HCT116 (cell line): ENCODE data around the gene TRIM9.

Experiments
- EZH2 ChIP-seq: fragments of 200-600 bp; sonication (generic); IDR thresholded peaks from 2 replicates; pipeline ENCODE4 v1.6.1; 2017; ENCODE audit warnings: antibody characterized with exemption, mixed run types
- POLR2A ChIP-seq: IDR thresholded peaks from 2 replicates; pipeline ENCODE4 v1.7.0; 2011; ENCODE audit warnings: borderline replicate concordance; ENCODE audit not compliant: insufficient read depth, insufficient read length; ENCODE audit errors: extremely low read depth
- REST ChIP-seq: IDR thresholded peaks from 2 replicates; pipeline ENCODE4 v1.6.1; 2012; ENCODE audit warnings: low read depth
- TF ChIP-seq, protein P1 (sequence below), 3 experiments: fragments of 200-600 bp in 1 of 3; sonication (generic) in 1 of 3; IDR thresholded peaks in 2 of 3; conservative IDR thresholded peaks in 1 of 3; 2 replicates each; pipeline ENCODE4 v1.5.1; 2012 to 2017; ENCODE audit warnings: low read depth in 2 of 3, low read length in 2 of 3, antibody characterized with exemption in 1 of 3, borderline replicate concordance in 1 of 3, control low read depth in 1 of 3, mild to moderate bottlenecking in 1 of 3, mixed read lengths in 1 of 3, mixed run types in 1 of 3, moderate library complexity in 1 of 3; ENCODE audit not compliant: insufficient read depth in 1 of 3
- TF ChIP-seq, protein P2 (sequence below): IDR thresholded peaks from 2 replicates; pipeline ENCODE4 v1.6.1; 2012

DNA sequence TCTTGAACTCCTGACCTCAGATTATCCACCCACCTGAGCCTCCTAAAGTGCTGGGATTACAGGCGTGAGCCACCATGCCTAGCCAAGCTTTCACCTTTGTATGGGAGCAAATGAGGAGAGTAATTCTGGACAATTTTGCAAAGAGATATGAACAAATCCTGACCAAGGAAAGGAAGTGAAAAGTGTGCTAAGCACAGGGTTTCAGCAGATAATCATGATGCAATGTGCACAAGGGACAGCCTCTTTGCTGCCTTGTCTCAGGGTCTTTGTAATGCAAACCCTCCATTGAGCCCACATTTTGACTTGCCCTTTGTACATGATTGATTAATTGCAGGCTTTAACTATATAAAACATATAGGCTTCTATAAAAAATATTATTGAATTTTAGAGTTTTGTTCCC lies 141.4 kb downstream of the TRIM9 start:
- no peak for TF ChIP-seq POLR2A
- TF ChIP-seq, protein P1, sequence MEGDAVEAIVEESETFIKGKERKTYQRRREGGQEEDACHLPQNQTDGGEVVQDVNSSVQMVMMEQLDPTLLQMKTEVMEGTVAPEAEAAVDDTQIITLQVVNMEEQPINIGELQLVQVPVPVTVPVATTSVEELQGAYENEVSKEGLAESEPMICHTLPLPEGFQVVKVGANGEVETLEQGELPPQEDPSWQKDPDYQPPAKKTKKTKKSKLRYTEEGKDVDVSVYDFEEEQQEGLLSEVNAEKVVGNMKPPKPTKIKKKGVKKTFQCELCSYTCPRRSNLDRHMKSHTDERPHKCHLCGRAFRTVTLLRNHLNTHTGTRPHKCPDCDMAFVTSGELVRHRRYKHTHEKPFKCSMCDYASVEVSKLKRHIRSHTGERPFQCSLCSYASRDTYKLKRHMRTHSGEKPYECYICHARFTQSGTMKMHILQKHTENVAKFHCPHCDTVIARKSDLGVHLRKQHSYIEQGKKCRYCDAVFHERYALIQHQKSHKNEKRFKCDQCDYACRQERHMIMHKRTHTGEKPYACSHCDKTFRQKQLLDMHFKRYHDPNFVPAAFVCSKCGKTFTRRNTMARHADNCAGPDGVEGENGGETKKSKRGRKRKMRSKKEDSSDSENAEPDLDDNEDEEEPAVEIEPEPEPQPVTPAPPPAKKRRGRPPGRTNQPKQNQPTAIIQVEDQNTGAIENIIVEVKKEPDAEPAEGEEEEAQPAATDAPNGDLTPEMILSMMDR (IDR thresholded peaks at IDR 0.05 in 2 of 3, conservative IDR thresholded peaks at IDR 0.05 in 1 of 3; ENCODE audit: borderline replicate concordance in 1 of 3, insufficient read depth in 1 of 3, low read depth in 2 of 3, low read length in 2 of 3), result no peak
- TF ChIP-seq EZH2, result no peak
- no peak for TF ChIP-seq REST
- TF ChIP-seq, protein P2, sequence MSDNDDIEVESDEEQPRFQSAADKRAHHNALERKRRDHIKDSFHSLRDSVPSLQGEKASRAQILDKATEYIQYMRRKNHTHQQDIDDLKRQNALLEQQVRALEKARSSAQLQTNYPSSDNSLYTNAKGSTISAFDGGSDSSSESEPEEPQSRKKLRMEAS, result no peak
